Bone marrow (tissue), 2 donors: ENCODE data around the gene HCFC2.
A peak's percentile ranks its signal among the peaks of the same experiment; 100 is the strongest.

Source experiments
- DNase-seq, 2 donors: peaks; one replicate each; lab custom pipeline; 2025; lab: John Stamatoyannopoulos, UW

The HCFC2 gene

DNA sequence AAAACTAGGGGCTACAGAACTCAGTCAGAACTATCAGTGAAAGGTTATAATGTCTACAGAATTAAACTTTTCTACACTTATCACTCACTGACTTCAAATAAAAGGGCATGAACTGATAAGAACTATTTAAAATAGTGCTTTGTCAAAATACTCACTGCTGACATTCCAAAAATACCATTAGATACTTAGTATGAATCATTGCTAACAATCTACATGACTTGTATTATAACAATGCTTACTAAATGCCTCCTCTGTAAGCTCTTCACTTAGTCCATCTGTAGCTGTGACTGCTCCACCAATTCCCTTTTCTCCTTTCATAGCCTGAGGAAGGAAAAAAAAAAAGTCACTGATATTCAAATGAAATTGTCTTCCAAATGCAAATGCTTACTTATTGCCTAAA, 56.7 kb downstream of the HCFC2 start:
- DNase-seq, result no peak

DNA sequence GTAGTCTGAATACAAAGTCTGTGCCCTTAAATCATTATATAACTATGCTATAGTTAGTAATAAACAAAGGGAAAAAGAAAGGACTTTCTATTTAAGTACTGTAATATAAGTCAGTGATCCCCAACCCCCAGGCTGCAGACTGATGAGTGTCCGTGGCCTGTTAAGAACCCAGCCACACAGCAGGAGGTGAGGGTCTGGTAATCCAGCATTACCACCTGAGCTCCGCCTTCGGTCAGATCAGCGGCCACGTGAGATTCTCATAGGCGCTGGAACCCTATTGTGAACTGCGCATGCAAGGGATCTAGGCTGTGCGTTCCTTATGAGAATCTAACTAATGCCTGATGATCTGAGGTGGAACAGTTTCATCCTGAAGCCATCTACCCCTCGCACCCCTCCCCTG, 58.0 kb downstream of the HCFC2 start:
- DNase-seq, result no peak

DNA sequence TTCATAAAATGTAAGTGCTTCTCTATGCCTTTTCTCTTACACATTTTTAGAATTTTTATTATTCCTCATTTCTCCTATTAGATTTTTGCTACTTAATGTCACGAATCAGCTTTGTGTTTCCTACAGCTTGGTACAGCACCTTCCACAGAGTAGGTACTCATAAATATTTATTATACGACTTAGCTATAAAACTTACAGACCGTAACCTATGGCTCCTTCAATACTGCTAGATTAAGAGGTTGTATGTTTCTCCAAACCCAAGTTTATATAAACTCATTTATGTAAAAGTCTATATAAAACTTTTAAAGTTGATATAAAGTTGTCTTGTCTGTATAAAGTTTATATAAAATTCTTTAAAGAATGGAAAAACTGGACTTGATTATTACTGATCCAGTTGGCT, 62.2 kb downstream of the HCFC2 start:
- no peak for DNase-seq

DNA sequence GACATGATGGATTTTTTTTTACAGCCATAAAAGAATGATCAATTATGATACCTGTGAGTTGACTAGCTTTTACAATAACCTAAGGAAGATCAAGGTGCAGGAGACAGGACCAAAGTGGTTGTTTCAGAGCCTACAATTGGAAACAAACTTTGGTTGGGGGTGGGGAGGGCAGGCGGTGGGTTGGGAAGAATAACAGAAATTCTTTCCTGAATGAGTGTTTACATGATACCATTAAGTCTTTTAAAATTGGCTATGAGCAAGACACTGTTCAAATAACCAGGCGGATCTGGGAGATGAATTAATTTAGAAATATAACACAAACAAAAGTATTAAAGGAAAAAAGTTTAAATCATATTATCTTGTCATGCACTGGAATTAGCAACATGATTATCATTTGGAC, 66.4 kb downstream of the HCFC2 start:
- no peak for DNase-seq

DNA sequence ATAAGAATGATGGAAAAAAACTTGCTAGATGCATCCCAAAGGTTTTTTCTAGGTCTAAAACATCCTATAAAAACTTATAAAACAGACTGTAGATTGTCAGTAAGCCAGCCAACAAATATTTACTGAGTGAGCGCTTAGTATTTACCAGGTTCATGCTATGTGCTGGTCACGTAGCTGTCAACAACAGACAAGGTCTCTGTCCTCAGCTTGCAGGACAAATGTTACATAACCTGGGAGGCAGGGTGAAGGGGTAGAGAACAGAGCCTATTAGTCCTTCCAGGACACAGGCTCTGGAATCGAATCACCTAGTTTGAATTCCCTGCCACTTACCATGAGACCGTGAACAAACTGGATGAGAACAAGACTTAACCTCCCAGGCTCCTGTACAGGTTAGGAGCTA, 67.3 kb downstream of the HCFC2 start:
- DNase-seq, result no peak

- no peak for DNase-seq
These were observed 68.1 kb downstream of the HCFC2 start for GRCh38 chr12:104132351-104132956.

DNA sequence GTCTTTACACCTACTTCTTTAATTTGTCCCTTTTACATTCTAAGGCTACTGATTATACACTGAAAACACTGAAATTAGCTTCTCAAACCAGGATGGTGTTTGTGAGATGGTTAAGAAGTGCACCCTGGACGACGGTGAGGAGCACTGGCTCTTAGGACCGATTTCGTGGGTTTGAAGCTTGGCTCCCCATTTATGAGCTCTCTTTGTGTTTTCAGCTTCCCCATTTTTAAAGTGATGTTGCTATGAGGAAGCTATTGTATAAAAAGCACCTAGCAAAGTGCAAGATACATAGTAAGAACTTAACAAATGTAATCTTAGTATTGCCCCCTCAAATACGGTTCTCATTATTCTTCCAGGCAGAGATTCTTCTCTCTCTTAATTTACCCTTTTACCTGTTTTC, 69.0 kb downstream of the HCFC2 start:
- DNase-seq, result no peak

GRCh38 chr12:104133866-104134265, 69.5 kb downstream of the HCFC2 start:
- no peak for DNase-seq

GRCh38 chr12:104134882-104135281, 70.6 kb downstream of the HCFC2 start:
- no peak for DNase-seq

GRCh38 chr12:104136577-104136976, 72.2 kb downstream of the HCFC2 start:
- no peak for DNase-seq

- peak in 1 of 2 donors; percentile 10 for DNase-seq
These were observed 72.9 kb downstream of the HCFC2 start for GRCh38 chr12:104137001-104137901.

- peak; percentile 72 to 92 for DNase-seq
These were observed 73.8 kb downstream of the HCFC2 start, which contains the start of gene NFYB for GRCh38 chr12:104137902-104138796. Gene NFYB (minus strand): TSS chr12:104138210. CDS start chr12:104135453, 2,757 bp downstream.

GRCh38 chr12:104138797-104139152, 74.4 kb downstream of the HCFC2 start:
- DNase-seq, result no peak

DNA sequence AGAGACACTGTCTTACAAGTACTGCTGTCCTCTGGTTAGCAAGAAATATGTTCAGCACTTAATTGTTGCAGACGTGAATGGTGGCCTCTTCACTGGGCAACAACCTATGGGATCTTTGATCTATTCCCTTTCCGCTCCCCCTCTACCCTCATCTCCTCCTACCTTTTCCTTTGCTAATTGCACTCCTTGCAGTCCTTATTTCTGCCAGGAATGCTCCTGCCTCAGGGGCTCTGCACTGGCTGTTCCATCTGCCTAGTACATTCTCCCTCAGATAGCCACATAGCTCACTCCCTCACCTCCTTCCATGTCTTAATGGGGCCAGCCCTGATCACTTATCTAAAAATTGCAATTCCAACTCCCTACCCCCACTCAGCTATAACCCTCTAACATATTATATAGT, 78.2 kb downstream of the HCFC2 start:
- no peak for DNase-seq

- DNase-seq, result no peak
These were observed 78.7 kb downstream of the HCFC2 start for GRCh38 chr12:104143002-104143401.

GRCh38 chr12:104143918-104144317, 79.6 kb downstream of the HCFC2 start:
- no peak for DNase-seq

- no peak for DNase-seq
These were observed 83.0 kb downstream of the HCFC2 start for GRCh38 chr12:104147346-104147745.

GRCh38 chr12:104150416-104150815, 86.1 kb downstream of the HCFC2 start:
- no peak for DNase-seq

DNA sequence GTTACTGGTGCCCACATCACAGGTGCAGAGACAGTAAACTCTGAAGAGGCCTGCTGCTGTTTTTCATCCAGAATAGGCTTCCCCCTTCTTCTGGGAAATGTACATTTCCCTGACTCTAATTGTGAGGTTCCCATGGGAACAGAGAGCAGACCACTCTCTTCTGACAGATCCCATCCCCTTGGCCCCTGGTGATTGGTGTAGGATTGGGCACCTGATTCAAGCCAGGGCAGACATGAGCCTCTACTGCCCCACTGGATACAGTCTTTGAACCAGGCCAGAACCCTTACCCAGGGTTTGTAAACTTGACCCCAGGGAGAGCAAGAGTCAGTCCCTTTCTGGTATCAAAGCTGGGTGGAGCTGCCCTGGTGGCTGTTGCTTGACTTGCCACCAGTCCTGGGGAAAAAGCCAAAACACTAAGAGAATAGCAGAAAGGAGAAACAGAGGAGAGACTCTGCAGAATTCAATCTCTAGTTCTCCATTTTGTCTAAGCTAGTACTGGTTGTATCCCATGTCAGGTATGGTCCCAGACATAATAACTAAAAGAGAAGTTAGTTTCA, 88.4 kb downstream of the HCFC2 start:
- DNase-seq, result no peak

GRCh38 chr12:104154286-104154685, 90.0 kb downstream of the HCFC2 start:
- DNase-seq, result no peak

DNA sequence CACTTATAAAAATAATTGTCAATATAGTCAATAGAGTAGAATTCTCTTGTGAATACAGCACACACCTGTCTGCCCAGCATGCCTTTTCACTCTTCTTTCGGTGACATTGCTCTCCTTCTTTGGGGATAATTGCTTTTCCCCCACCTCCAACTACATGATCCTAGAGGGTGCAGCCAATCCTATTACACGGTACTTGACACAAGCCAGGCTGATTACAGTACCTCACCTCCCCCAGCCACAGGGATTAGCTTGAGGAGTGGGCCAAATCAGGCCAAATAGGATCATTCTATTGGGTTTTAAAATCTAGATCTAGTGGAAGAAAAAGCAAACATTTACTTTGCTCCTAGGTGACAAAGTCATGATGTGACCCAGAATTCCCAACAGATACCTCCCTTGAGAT, 90.5 kb downstream of the HCFC2 start:
- DNase-seq, result no peak
